ENCODE measurements around the gene SIK3. TPM values are rescaled to one million over a fixed set of nuclear protein-coding genes. Genes with fewer than 3 reads are reported as not detected.
"Not testable (repeated sequence)": the region's sequence is repeated elsewhere in the genome, so short reads cannot be mapped to it uniquely, and the experiment has no call there.

Gene SIK3
- total RNA-seq, 2 donors from 2014 or later: 21.4 to 26.3 TPM

- H3K4me3 Mint-ChIP-seq: peak overlapping the region in 1 of 2 donors; percentile 18
- H3K4me1 Mint-ChIP-seq (ENCODE audit: low read depth): peaks cover 78% of the 10 kb centered on the region
These were observed 55.5 kb downstream of the SIK3 start for GRCh38 chr11:117042689-117043088.

GRCh38 chr11:117039900-117040299 is 58.3 kb downstream of the SIK3 start:
- H3K36me3 Mint-ChIP-seq (ENCODE audit: insufficient read depth in 2 of 2): peaks cover 0 to 1% of the 10 kb centered on the region in 2 donors
- no peaks in the 10 kb centered on the region for H3K9me3 Mint-ChIP-seq
- ATAC-seq (replicated peaks in 1 of 2) (peak; percentile 85 to 90), DNase-seq (peak; percentile 27 to 34)
- H3K4me1 Mint-ChIP-seq (ENCODE audit: low read depth): peaks cover 83% of the 10 kb centered on the region
- H3K4me3 Mint-ChIP-seq: peak overlapping the region in 1 of 2 donors; percentile 3
- peak overlapping the region; percentile 1 for H3K27ac Mint-ChIP-seq
- no peaks in the 10 kb centered on the region for H3K27me3 Mint-ChIP-seq (ENCODE audit: low read depth)

More at GRCh38 chr11:117042689-117043088, 55.5 kb downstream of the SIK3 start:
- Mint-ChIP-seq H3K27ac (peak overlapping the region; percentile 59), H3K36me3 (ENCODE audit: insufficient read depth in 2 of 2) (peaks cover 0 to 1% of the 10 kb centered on the region in 2 donors), H3K9me3 (no peaks in the 10 kb centered on the region), H3K27me3 (ENCODE audit: low read depth) (no peaks in the 10 kb centered on the region)
- ATAC-seq (replicated peaks in 1 of 2): no peak
- no peak for DNase-seq

- Mint-ChIP-seq H3K27me3 (ENCODE audit: low read depth) (no peaks in the 10 kb centered on the region), H3K4me1 (ENCODE audit: low read depth) (peaks cover 77% of the 10 kb centered on the region), H3K9me3 (no peaks in the 10 kb centered on the region), H3K36me3 (ENCODE audit: insufficient read depth in 2 of 2) (peaks cover 0 to 1% of the 10 kb centered on the region in 2 donors), H3K27ac (no peak overlapping the region), H3K4me3 (no peak overlapping the region)
- ATAC-seq (replicated peaks in 1 of 2) (peak in 1 of 2 donors; percentile 33), DNase-seq (no peak)
These were observed 59.0 kb downstream of the SIK3 start for GRCh38 chr11:117039270-117039669.

GRCh38 chr11:117037975-117038350 is 60.3 kb downstream of the SIK3 start:
- DNase-seq (no peak), ATAC-seq (replicated peaks in 1 of 2) (no peak)
- Mint-ChIP-seq H3K4me1 (ENCODE audit: low read depth) (peaks cover 67% of the 10 kb centered on the region), H3K27ac (peak overlapping the region; percentile 7), H3K4me3 (peak overlapping the region; percentile 6 to 8), H3K36me3 (ENCODE audit: insufficient read depth in 2 of 2) (peaks cover 0 to 1% of the 10 kb centered on the region in 2 donors), H3K27me3 (ENCODE audit: low read depth) (no peaks in the 10 kb centered on the region), H3K9me3 (no peaks in the 10 kb centered on the region)

- H3K27me3 Mint-ChIP-seq (ENCODE audit: low read depth): no peaks in the 10 kb centered on the region
- peaks cover 0 to 1% of the 10 kb centered on the region in 2 donors for H3K36me3 Mint-ChIP-seq (ENCODE audit: insufficient read depth in 2 of 2)
- peak overlapping the region; percentile 20 for H3K27ac Mint-ChIP-seq
- H3K4me3 Mint-ChIP-seq: peak overlapping the region in 1 of 2 donors; percentile 18
- peaks cover 62% of the 10 kb centered on the region for H3K4me1 Mint-ChIP-seq (ENCODE audit: low read depth)
- H3K9me3 Mint-ChIP-seq: no peaks in the 10 kb centered on the region
- DNase-seq: no peak
- ATAC-seq (replicated peaks in 1 of 2): no peak
These were observed 60.8 kb downstream of the SIK3 start for GRCh38 chr11:117037279-117037974.

GRCh38 chr11:117034901-117035300 is 63.3 kb downstream of the SIK3 start:
- Mint-ChIP-seq H3K4me3 (no peak overlapping the region), H3K4me1 (ENCODE audit: low read depth) (peaks cover 39% of the 10 kb centered on the region), H3K27ac (no peak overlapping the region), H3K27me3 (ENCODE audit: low read depth) (no peaks in the 10 kb centered on the region), H3K36me3 (ENCODE audit: insufficient read depth in 2 of 2) (no peaks in the 10 kb centered on the region), H3K9me3 (no peaks in the 10 kb centered on the region)
- ATAC-seq (replicated peaks in 1 of 2) (no peak), DNase-seq (no peak)

- Mint-ChIP-seq H3K36me3 (ENCODE audit: insufficient read depth in 2 of 2) (peaks cover 0 to 4% of the 10 kb centered on the region in 2 donors), H3K9me3 (no peaks in the 10 kb centered on the region), H3K27ac (peak overlapping the region; percentile 91), H3K4me1 (ENCODE audit: low read depth) (peaks cover 80% of the 10 kb centered on the region), H3K27me3 (ENCODE audit: low read depth) (no peaks in the 10 kb centered on the region), H3K4me3 (peak overlapping the region; percentile 66 to 79)
- peak; percentile 80 for ATAC-seq (replicated peaks in 1 of 2)
- DNase-seq: peak in 1 of 2 donors; percentile 18
These were observed 71.5 kb downstream of the SIK3 start for GRCh38 chr11:117026593-117027330.

- not testable (repeated sequence) for DNase-seq; H3K36me3 Mint-ChIP-seq (ENCODE audit: insufficient read depth in 2 of 2); H3K27me3 Mint-ChIP-seq (ENCODE audit: low read depth); ATAC-seq (replicated peaks in 1 of 2); H3K9me3 Mint-ChIP-seq
- Mint-ChIP-seq H3K27ac (peak overlapping the region; percentile 35), H3K4me3 (peak overlapping the region in 1 of 2 donors; percentile 25), H3K4me1 (ENCODE audit: low read depth) (peaks cover 96% of the 10 kb centered on the region)
These were observed 74.5 kb downstream of the SIK3 start for GRCh38 chr11:117023707-117024106.

GRCh38 chr11:117023178-117023577 is 75.0 kb downstream of the SIK3 start:
- Mint-ChIP-seq H3K36me3 (ENCODE audit: insufficient read depth in 2 of 2) (no peaks in the 10 kb centered on the region), H3K4me3 (peak overlapping the region; percentile 11 to 53), H3K9me3 (no peaks in the 10 kb centered on the region), H3K27me3 (ENCODE audit: low read depth) (no peaks in the 10 kb centered on the region), H3K4me1 (ENCODE audit: low read depth) (peaks cover 96% of the 10 kb centered on the region), H3K27ac (peak overlapping the region; percentile 0)
- DNase-seq (no peak), ATAC-seq (replicated peaks in 1 of 2) (no peak)

- no peaks in the 10 kb centered on the region for H3K27me3 Mint-ChIP-seq (ENCODE audit: low read depth)
- H3K4me1 Mint-ChIP-seq (ENCODE audit: low read depth): peaks cover 96% of the 10 kb centered on the region
- peak overlapping the region; percentile 69 for H3K27ac Mint-ChIP-seq
- H3K9me3 Mint-ChIP-seq: no peaks in the 10 kb centered on the region
- H3K36me3 Mint-ChIP-seq (ENCODE audit: insufficient read depth in 2 of 2): no peaks in the 10 kb centered on the region
- DNase-seq (peak; percentile 39 to 45), ATAC-seq (replicated peaks in 1 of 2) (peak; percentile 62 to 64)
- H3K4me3 Mint-ChIP-seq: peak overlapping the region; percentile 53 to 60
These were observed 75.7 kb downstream of the SIK3 start for GRCh38 chr11:117022526-117022925.

- peak overlapping the region; percentile 66 for H3K27ac Mint-ChIP-seq
- H3K27me3 Mint-ChIP-seq (ENCODE audit: low read depth): no peaks in the 10 kb centered on the region
- H3K4me1 Mint-ChIP-seq (ENCODE audit: low read depth): peaks cover 88% of the 10 kb centered on the region
- peak; percentile 16 to 20 for ATAC-seq (replicated peaks in 1 of 2)
- DNase-seq: peak in 1 of 2 donors; percentile 24
- peaks cover 2 to 3% of the 10 kb centered on the region in 2 donors for H3K36me3 Mint-ChIP-seq (ENCODE audit: insufficient read depth in 2 of 2)
- H3K9me3 Mint-ChIP-seq: no peaks in the 10 kb centered on the region
- peak overlapping the region; percentile 53 to 55 for H3K4me3 Mint-ChIP-seq
These were observed 77.2 kb downstream of the SIK3 start for GRCh38 chr11:117020869-117021564.

- ATAC-seq (replicated peaks in 1 of 2): peak in 1 of 2 donors; percentile 3
These were observed 77.9 kb downstream of the SIK3 start for GRCh38 chr11:117020287-117020686.

GRCh38 chr11:117019871-117020270 is 78.4 kb downstream of the SIK3 start:
- Mint-ChIP-seq H3K4me3 (peak overlapping the region; percentile 50 to 55), H3K4me1 (ENCODE audit: low read depth) (peaks cover 76% of the 10 kb centered on the region), H3K27me3 (ENCODE audit: low read depth) (no peaks in the 10 kb centered on the region), H3K36me3 (ENCODE audit: insufficient read depth in 2 of 2) (peaks cover 2 to 3% of the 10 kb centered on the region in 2 donors), H3K9me3 (no peaks in the 10 kb centered on the region), H3K27ac (peak overlapping the region; percentile 15)
- DNase-seq: peak; percentile 37 to 44
- ATAC-seq (replicated peaks in 1 of 2): peak; percentile 53 to 54

More at GRCh38 chr11:117020287-117020686, 77.9 kb downstream of the SIK3 start:
- H3K9me3 Mint-ChIP-seq: no peaks in the 10 kb centered on the region
- peaks cover 80% of the 10 kb centered on the region for H3K4me1 Mint-ChIP-seq (ENCODE audit: low read depth)
- H3K27ac Mint-ChIP-seq: peak overlapping the region; percentile 31
- H3K4me3 Mint-ChIP-seq: peak overlapping the region; percentile 53 to 55
- peak in 1 of 2 donors; percentile 50 for DNase-seq
- H3K27me3 Mint-ChIP-seq (ENCODE audit: low read depth): no peaks in the 10 kb centered on the region
- peaks cover 2 to 3% of the 10 kb centered on the region in 2 donors for H3K36me3 Mint-ChIP-seq (ENCODE audit: insufficient read depth in 2 of 2)
